HCT116 (cell line): Measurements from ENCODE around the gene RBPJ.

Experiments used
- CEBPB ChIP-seq: IDR thresholded peaks from 2 replicates; pipeline ENCODE4 v1.6.1; 2012; ENCODE audit warnings: low read depth
- ELF1 ChIP-seq: IDR thresholded peaks from 2 replicates; pipeline ENCODE4 v1.6.1; 2012; ENCODE audit warnings: low read depth, borderline replicate concordance
- EZH2 ChIP-seq: fragments of 200-600 bp; sonication (generic); IDR thresholded peaks from 2 replicates; pipeline ENCODE4 v1.6.1; 2017; ENCODE audit warnings: antibody characterized with exemption, mixed run types
- POLR2A ChIP-seq: IDR thresholded peaks from 2 replicates; pipeline ENCODE4 v1.7.0; 2011; ENCODE audit warnings: borderline replicate concordance; ENCODE audit not compliant: insufficient read depth, insufficient read length; ENCODE audit errors: extremely low read depth
- SRF ChIP-seq: IDR thresholded peaks from 2 replicates; pipeline ENCODE4 v1.6.1; 2012; ENCODE audit warnings: low read depth
- TCF7L2 ChIP-seq: IDR thresholded peaks from 2 replicates; pipeline ENCODE4 v1.7.0; 2011; ENCODE audit warnings: borderline replicate concordance, inconsistent platforms; ENCODE audit not compliant: insufficient read depth, insufficient read length; ENCODE audit errors: extremely low read depth
- TF ChIP-seq, protein P1 (sequence below): IDR thresholded peaks from 2 replicates; pipeline ENCODE4 v1.6.1; 2012; ENCODE audit warnings: low read depth
- TF ChIP-seq, protein P2 (sequence below): IDR thresholded peaks from 2 replicates; pipeline ENCODE4 v1.6.1; 2012

GRCh38 chr4:26343038-26343398 is 22.2 kb downstream of the RBPJ start:
- TF ChIP-seq, protein P1, sequence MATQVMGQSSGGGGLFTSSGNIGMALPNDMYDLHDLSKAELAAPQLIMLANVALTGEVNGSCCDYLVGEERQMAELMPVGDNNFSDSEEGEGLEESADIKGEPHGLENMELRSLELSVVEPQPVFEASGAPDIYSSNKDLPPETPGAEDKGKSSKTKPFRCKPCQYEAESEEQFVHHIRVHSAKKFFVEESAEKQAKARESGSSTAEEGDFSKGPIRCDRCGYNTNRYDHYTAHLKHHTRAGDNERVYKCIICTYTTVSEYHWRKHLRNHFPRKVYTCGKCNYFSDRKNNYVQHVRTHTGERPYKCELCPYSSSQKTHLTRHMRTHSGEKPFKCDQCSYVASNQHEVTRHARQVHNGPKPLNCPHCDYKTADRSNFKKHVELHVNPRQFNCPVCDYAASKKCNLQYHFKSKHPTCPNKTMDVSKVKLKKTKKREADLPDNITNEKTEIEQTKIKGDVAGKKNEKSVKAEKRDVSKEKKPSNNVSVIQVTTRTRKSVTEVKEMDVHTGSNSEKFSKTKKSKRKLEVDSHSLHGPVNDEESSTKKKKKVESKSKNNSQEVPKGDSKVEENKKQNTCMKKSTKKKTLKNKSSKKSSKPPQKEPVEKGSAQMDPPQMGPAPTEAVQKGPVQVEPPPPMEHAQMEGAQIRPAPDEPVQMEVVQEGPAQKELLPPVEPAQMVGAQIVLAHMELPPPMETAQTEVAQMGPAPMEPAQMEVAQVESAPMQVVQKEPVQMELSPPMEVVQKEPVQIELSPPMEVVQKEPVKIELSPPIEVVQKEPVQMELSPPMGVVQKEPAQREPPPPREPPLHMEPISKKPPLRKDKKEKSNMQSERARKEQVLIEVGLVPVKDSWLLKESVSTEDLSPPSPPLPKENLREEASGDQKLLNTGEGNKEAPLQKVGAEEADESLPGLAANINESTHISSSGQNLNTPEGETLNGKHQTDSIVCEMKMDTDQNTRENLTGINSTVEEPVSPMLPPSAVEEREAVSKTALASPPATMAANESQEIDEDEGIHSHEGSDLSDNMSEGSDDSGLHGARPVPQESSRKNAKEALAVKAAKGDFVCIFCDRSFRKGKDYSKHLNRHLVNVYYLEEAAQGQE = no peak
- TF ChIP-seq, protein P2, sequence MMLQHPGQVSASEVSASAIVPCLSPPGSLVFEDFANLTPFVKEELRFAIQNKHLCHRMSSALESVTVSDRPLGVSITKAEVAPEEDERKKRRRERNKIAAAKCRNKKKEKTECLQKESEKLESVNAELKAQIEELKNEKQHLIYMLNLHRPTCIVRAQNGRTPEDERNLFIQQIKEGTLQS = no peak
- TF ChIP-seq TCF7L2 (no peak), CEBPB (no peak), EZH2 (no peak), ELF1 (no peak), SRF (no peak), POLR2A (no peak)
